Activated T-helper 1 cell treated with anti-CD3 and anti-CD28 coated beads, Interleukin-12 subunit alpha, Interleukin-12 subunit beta, Interleukin-2, Interleukin-4 antibody, amounts not matched to agents 30 ng/mL and 10 ng/mL and 1 ng/mL, durations not matched to agents 14 hours and 24 hours and 36 hours (primary cell): ENCODE results near the gene BLMH. TPM values are rescaled to one million over a fixed set of nuclear protein-coding genes. Genes with fewer than 3 reads are reported as not detected.
"Not testable (repeated sequence)": the region's sequence is repeated elsewhere in the genome, so short reads cannot be mapped to it uniquely, and the experiment has no call there.

Source experiments
- DNase-seq: peaks from one replicate; pipeline ENCODE4 v3.0.0; 2021; ENCODE audit warnings: low spot score
- H3K27ac Mint-ChIP-seq: one replicate; pipeline ENCODE4 v1.8.0; 2021; ENCODE audit warnings: mild to moderate bottlenecking, mixed read lengths
- H3K27me3 Mint-ChIP-seq: one replicate; pipeline ENCODE4 v1.8.0; 2022; ENCODE audit warnings: mild to moderate bottlenecking, moderate library complexity, mixed read lengths; ENCODE audit not compliant: insufficient read depth
- H3K36me3 Mint-ChIP-seq: one replicate; pipeline ENCODE4 v1.8.0; 2021; ENCODE audit warnings: low read depth, mixed read lengths
- H3K4me1 Mint-ChIP-seq: one replicate; pipeline ENCODE4 v1.8.0; 2021; ENCODE audit warnings: low read depth, mixed read lengths
- H3K4me3 Mint-ChIP-seq: one replicate; pipeline ENCODE4 v1.8.0; 2021; ENCODE audit warnings: mild to moderate bottlenecking, moderate library complexity, mixed read lengths
- H3K9me3 Mint-ChIP-seq: one replicate; pipeline ENCODE4 v1.8.0; 2021; ENCODE audit warnings: mixed read lengths
- intact Hi-C: fragments of 100-400 bp; cut with micrococcal nuclease; formaldehyde crosslinking; loops from one replicate; pipeline ENCODE4 v1.15.1; 2024
- total RNA-seq: library from RNA; stranded (reverse); gene quantifications from 2 replicates; pipeline ENCODE4 v1.2.3, GENCODE V29; 2022

Gene BLMH
- total RNA-seq, 1 donor from 2014 or later, result 64.9 TPM

DNA sequence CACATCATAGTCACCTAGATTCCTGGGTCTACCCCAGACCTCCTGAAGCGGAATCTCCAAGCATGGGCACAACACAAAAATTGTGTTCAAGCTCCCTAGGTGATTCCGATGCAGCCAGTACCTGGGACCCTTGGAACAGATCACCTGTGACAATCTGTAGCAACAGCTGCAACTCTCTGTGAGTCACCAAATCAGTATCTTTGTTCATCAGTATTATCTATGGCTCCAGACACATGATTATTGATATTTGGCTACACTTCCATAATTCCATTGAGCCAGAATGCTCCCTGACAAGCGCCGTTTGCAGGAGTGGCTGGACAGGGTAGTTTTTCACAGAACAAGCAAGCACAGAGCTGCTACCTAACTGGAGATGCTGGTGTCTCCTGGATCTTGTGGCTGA, 72.4 kb downstream of the BLMH start:
- Mint-ChIP-seq H3K27me3 (no peaks in the 10 kb centered on the region), H3K36me3 (no peaks in the 10 kb centered on the region), H3K4me3 (no peak overlapping the region), H3K27ac (no peak overlapping the region), H3K4me1 (no peaks in the 10 kb centered on the region), H3K9me3 (no peaks in the 10 kb centered on the region)
- no peak for DNase-seq
- intact Hi-C loops, result no loop called here

DNA sequence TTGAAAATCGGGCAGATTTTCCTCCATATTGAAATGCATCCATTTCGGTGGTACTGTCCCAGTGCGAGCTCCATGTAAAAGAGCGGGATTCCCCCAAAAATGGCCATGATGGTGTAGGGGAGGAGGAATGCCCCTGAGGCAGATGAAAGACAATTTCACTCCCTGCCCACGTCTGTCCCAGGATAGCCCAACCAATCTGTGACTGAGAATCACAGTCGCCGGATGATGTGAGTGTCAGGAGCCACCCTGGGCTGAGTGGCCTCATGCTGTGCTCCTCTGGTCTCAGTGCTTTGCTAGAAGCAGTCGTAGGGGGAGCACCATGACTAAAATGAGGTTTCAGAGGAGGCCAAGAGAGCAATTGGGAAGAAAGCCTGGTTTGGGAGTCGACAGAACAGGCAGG, 72.9 kb downstream of the BLMH start:
- H3K4me3 Mint-ChIP-seq, result no peak overlapping the region
- no peaks in the 10 kb centered on the region for H3K9me3 Mint-ChIP-seq
- intact Hi-C loops, result no loop called here
- no peaks in the 10 kb centered on the region for H3K36me3 Mint-ChIP-seq
- no peaks in the 10 kb centered on the region for H3K4me1 Mint-ChIP-seq
- H3K27ac Mint-ChIP-seq, result no peak overlapping the region
- DNase-seq, result no peak
- no peaks in the 10 kb centered on the region for H3K27me3 Mint-ChIP-seq

DNA sequence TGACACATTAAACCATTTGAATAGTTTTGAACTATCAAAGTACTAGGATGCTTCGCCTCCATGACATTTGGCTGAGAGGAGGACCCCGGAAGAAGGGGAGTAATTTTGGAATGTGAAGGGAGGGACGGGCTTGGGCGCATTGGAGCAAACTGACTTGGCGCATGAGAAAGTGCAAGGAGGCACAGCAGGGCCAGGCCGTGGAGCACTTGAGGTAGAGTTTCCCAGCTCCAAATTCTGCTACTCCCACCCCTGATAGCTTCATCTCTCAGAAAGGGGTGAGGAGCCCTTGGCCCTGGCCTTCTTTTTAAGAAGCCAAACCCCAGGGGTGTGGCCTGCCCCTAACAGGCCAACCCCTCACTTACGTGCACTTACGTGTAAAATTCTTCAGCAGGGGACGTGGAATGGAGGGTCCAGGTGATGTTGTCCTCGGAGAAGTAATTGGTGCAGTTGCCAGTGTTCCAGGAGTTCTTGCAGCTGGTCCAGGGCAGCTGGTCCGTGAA, 73.9 kb downstream of the BLMH start:
- no peak for DNase-seq

DNA sequence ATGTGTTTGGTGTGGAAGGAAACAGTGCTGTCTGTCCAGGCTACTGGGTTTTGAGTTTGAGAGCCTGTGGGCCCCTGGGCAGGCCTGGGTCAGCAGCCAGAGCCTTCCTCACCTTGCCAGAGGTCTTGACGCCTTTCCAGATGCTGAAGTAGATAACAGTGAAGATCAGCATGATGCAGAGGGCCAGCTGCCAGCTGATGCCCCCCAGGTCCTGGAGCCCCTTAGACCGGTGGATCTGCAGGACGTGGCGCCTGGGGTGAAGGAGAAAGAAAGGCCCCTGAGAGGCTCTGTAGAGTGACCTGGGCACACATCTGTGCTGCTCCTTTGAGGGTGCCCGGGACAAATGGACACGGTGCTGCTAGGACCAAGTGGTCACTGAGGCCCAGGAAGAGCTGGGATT, 74.7 kb downstream of the BLMH start:
- intact Hi-C loops, result no loop called here
- Mint-ChIP-seq H3K27ac (no peak overlapping the region), H3K4me1 (no peaks in the 10 kb centered on the region), H3K27me3 (no peaks in the 10 kb centered on the region), H3K4me3 (no peak overlapping the region), H3K9me3 (no peaks in the 10 kb centered on the region), H3K36me3 (no peaks in the 10 kb centered on the region)
- no peak for DNase-seq

More for the DNA sequence above, 73.9 kb downstream of the BLMH start:
- Mint-ChIP-seq H3K36me3 (no peaks in the 10 kb centered on the region), H3K4me3 (no peak overlapping the region), H3K27ac (no peak overlapping the region), H3K9me3 (no peaks in the 10 kb centered on the region), H3K4me1 (no peaks in the 10 kb centered on the region), H3K27me3 (no peaks in the 10 kb centered on the region)
- intact Hi-C loops, result no loop called here

DNA sequence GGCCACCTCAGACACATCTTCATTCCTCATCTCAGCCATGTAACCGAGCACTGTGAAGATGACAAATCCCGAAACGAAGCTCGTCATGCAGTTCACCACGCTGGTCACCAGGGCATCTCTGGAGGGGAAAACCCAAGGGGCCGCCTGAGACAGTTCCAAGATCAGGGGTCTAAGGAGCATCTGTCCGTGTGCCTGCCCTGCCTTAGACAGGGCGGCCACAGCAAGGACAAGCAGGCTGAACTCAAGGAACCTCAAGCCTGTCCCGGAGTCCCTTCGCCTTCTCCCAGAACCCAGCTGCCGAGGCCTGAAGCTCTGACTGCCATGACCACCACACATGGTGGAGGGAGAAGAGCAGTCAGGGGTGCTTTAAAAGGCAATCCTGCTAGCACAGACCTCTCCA, 79.0 kb downstream of the BLMH start:
- no peaks in the 10 kb centered on the region for H3K36me3 Mint-ChIP-seq
- no peak overlapping the region for H3K27ac Mint-ChIP-seq
- no peak overlapping the region for H3K4me3 Mint-ChIP-seq
- no peaks in the 10 kb centered on the region for H3K9me3 Mint-ChIP-seq
- intact Hi-C loops, result no loop called here
- no peaks in the 10 kb centered on the region for H3K4me1 Mint-ChIP-seq
- no peak for DNase-seq
- peaks cover 5% of the 10 kb centered on the region for H3K27me3 Mint-ChIP-seq

DNA sequence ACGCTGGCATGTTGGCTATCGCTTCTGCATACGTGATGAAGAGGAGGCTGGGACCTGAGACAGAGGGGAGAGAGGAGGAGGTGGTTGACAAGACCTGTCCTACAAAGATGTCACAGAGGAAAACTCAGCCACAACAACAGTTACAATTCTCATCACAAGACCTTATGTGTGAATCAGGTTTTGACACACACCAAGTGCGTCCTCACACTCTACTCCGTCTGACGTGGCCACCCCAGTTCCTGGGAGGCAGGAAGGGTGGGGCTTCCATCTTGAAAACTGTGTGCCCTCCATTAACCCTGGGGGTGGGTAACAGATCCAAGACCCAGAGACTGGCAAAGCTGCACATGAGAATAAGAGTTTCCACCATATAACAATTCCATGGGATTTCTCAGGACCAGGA, 80.4 kb downstream of the BLMH start:
- Mint-ChIP-seq H3K4me3 (no peak overlapping the region), H3K36me3 (no peaks in the 10 kb centered on the region), H3K4me1 (no peaks in the 10 kb centered on the region), H3K27ac (no peak overlapping the region), H3K27me3 (peaks cover 10% of the 10 kb centered on the region), H3K9me3 (no peaks in the 10 kb centered on the region)
- no peak for DNase-seq
- intact Hi-C loops, result no loop called here

DNA sequence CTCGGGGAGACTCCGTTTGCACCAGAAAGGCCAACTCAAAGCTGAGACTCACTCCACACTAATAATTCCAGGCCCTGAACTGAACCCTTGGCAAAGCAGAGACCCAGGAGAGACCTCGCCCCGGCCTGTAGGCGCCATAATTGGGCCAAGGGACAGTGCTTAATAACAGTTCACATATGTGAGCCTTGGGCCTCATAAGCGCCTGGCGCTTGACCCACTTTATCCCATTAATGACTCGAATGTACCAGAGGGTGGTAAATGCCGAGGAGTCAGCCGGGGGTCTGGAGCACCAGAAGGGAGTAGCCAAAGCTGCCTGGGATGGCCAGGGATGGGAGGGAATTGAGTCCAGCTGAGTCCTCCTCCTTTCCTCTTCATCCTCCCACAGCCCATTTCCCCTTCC, 80.8 kb downstream of the BLMH start:
- no peak for DNase-seq
- no peaks in the 10 kb centered on the region for H3K4me1 Mint-ChIP-seq
- H3K36me3 Mint-ChIP-seq, result no peaks in the 10 kb centered on the region
- intact Hi-C loops, result no loop called here
- H3K27ac Mint-ChIP-seq, result no peak overlapping the region
- no peak overlapping the region for H3K4me3 Mint-ChIP-seq
- no peaks in the 10 kb centered on the region for H3K9me3 Mint-ChIP-seq
- H3K27me3 Mint-ChIP-seq, result peaks cover 14% of the 10 kb centered on the region

DNA sequence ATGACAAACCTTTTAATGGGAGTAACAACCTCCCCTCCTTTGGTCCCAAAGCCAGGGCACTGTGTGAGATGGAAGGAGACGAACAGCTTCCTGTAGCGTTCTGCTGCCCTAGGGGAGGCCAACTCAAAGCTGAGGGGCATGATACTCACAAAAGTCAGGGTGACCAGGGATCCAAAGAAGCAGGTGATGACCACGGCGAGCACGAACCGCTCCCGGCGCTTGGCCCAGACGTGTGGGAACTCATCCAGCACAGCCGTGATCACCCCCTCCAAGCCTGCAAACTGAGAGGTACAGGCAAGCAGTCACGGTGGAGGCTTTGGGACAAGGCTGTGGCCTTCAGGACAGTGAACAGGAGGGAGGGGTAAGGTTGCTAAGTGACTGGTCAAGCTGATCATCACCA, 81.4 kb downstream of the BLMH start:
- Mint-ChIP-seq H3K4me3 (no peak overlapping the region), H3K9me3 (no peaks in the 10 kb centered on the region), H3K36me3 (no peaks in the 10 kb centered on the region), H3K4me1 (no peaks in the 10 kb centered on the region), H3K27me3 (peaks cover 14% of the 10 kb centered on the region), H3K27ac (no peak overlapping the region)
- intact Hi-C loops, result no loop called here
- DNase-seq, result no peak

DNA sequence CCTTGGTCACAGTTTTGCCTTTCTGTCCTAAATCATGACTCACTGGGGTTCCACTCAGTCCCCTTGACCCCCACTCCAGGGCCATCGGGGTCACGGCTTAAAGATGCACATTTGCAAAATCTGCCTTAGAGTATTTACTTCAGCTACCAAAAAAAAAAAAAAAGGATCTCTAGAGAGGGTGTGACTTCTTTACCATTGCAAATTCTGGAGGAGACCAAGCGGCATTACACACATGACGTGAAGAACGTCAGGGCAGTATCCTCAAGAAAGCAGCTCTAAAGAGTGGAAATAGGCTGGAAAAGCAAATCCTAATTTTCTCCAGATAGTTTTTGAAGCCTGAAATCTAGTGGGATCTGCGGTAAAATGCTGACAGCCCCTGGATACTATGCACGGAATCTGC, 81.8 kb downstream of the BLMH start:
- H3K36me3 Mint-ChIP-seq, result no peaks in the 10 kb centered on the region
- H3K9me3 Mint-ChIP-seq, result no peaks in the 10 kb centered on the region
- peaks cover 14% of the 10 kb centered on the region for H3K27me3 Mint-ChIP-seq
- no peak overlapping the region for H3K27ac Mint-ChIP-seq
- H3K4me1 Mint-ChIP-seq, result no peaks in the 10 kb centered on the region
- DNase-seq, result no peak
- intact Hi-C loops, result no loop called here
- no peak overlapping the region for H3K4me3 Mint-ChIP-seq

DNA sequence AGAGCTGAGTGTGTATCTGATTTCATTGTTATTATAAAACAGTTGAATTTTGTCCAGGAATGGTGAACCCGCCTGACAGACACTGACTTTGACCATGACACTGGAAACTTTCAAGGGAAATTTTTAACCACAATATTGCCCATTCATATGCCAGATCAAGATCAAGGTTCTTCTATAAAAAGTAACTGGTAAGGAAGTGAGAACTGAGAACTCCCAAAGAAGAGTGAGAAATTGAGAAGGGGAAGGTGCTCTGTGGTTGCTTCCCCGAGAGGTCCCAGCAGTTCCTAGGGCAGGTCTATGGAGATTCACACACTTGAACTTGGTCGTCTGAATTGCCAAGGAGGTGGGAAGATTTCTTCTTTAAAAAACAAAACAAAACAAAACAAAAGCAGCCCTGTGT, 83.5 kb downstream of the BLMH start:
- peaks cover 20% of the 10 kb centered on the region for H3K27me3 Mint-ChIP-seq
- DNase-seq, result no peak
- no peaks in the 10 kb centered on the region for H3K4me1 Mint-ChIP-seq
- intact Hi-C loops, result no loop called here
- no peaks in the 10 kb centered on the region for H3K9me3 Mint-ChIP-seq
- H3K36me3 Mint-ChIP-seq, result no peaks in the 10 kb centered on the region
- H3K4me3 Mint-ChIP-seq, result no peak overlapping the region
- H3K27ac Mint-ChIP-seq, result no peak overlapping the region

DNA sequence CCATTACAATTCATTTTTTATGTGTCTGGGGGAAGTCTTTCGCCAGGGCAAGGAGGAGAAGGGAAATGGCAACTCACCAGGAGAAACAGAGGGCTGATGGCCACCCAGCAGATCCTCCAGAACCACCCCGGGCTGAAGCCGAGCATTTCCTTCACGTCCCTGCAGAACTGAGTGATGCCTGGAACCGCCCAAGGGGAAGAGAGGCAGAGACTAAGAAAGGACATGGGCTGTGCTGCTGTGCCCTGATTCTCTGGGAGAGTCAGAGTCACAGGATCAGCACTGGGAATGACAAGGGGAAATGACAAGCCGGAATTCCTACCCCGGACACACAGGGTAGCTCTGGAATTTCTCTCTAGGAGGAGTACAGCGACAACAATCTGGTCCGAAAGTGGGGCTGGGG, 84.1 kb downstream of the BLMH start:
- H3K9me3 Mint-ChIP-seq, result no peaks in the 10 kb centered on the region
- H3K27me3 Mint-ChIP-seq, result peaks cover 20% of the 10 kb centered on the region
- DNase-seq, result no peak

DNA sequence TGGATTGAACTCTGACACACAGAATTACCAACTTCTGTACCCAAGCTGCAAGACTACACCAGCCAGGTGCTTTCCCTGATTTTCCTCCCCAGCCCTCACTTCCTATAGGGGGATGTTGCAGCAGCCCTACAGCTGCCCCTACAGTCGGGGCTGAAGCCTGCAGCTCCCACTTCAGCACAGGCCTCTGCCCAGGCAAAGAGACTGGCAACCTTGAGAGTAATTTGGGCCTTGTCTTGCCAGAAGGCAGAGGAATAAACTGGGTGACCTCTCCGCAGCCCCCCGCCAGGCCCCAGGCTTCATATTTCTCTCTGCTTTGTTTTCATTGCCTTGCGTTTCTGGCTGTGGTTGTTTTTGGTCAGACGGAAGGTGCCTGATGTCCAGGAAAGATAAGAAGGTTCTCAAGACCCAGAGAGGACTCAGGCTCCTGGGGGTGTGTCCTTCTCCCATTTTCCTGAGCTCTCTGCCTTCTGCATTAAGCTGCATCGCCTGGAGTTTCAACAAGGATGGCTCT, 88.2 kb downstream of the BLMH start:
- no peaks in the 10 kb centered on the region for H3K9me3 Mint-ChIP-seq
- no peaks in the 10 kb centered on the region for H3K36me3 Mint-ChIP-seq
- no peak overlapping the region for H3K27ac Mint-ChIP-seq
- H3K4me3 Mint-ChIP-seq, result no peak overlapping the region
- no peaks in the 10 kb centered on the region for H3K4me1 Mint-ChIP-seq
- no peak for DNase-seq
- peaks cover 22% of the 10 kb centered on the region for H3K27me3 Mint-ChIP-seq
- intact Hi-C loops, result no loop called here

More for the DNA sequence above, 84.1 kb downstream of the BLMH start:
- intact Hi-C loops, result no loop called here
- H3K27ac Mint-ChIP-seq, result no peak overlapping the region
- H3K36me3 Mint-ChIP-seq, result no peaks in the 10 kb centered on the region
- H3K4me3 Mint-ChIP-seq, result no peak overlapping the region
- H3K4me1 Mint-ChIP-seq, result no peaks in the 10 kb centered on the region

DNA sequence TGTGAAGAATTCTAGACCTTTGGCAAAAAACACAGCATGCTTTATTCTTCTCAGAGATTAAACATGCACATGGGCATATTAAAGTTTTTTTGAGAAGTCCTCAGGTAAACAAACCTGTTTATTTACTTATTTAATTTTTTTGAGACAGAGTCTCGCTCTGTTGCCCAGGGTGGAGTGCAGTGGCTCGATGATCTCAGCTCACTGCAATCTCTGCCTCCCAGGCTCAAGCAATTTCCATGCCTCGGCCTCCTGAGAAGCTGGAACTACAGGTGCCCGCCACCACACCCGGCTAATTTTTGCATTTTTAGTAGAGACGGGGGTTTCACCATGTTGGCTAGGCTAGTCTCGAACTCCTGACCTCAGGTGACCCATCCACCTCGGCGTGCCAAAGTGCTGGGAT, 91.1 kb downstream of the BLMH start:
- DNase-seq, H3K9me3 Mint-ChIP-seq, H3K4me3 Mint-ChIP-seq, H3K27ac Mint-ChIP-seq, H3K4me1 Mint-ChIP-seq, intact Hi-C loops, H3K36me3 Mint-ChIP-seq: not testable (repeated sequence)
- peaks cover 14% of the 10 kb centered on the region for H3K27me3 Mint-ChIP-seq

DNA sequence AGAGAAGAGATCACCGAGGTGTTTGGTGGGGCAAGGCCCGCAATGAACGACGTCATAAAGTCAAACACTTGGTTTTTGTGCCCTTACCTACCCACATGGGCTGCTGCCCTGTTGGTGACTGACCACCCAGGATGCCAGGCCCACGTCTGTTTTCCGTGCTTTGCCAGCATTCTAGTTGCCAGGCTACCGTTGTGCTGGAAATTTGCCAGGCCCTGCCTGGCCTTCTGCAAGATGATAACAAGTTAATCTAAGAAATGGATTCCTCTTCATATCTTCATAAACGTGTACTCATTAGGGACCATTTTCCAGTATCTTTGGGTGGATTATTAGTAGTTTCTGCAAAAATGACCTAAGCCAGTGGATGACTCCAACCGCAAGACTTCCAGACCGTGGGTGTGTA, 91.6 kb downstream of the BLMH start:
- no peak overlapping the region for H3K27ac Mint-ChIP-seq
- H3K27me3 Mint-ChIP-seq, result peaks cover 14% of the 10 kb centered on the region
- no peaks in the 10 kb centered on the region for H3K4me1 Mint-ChIP-seq

More for the DNA sequence above, 91.6 kb downstream of the BLMH start:
- no peaks in the 10 kb centered on the region for H3K36me3 Mint-ChIP-seq
- no peak overlapping the region for H3K4me3 Mint-ChIP-seq
- no peaks in the 10 kb centered on the region for H3K9me3 Mint-ChIP-seq
- DNase-seq, result no peak
- intact Hi-C loops, result no loop called here
